Hematopoietic multipotent progenitor cell treated with erythropoietin and hydrocortisone succinate and interleukin-3 and kit ligand, for 4 days (in vitro differentiated cells): ENCODE results near the gene ARHGAP20.

Experiments
- DNase-seq: peaks from one replicate; pipeline ENCODE4 v3.0.0-alpha.2; 2015

The ARHGAP20 gene, protein sequence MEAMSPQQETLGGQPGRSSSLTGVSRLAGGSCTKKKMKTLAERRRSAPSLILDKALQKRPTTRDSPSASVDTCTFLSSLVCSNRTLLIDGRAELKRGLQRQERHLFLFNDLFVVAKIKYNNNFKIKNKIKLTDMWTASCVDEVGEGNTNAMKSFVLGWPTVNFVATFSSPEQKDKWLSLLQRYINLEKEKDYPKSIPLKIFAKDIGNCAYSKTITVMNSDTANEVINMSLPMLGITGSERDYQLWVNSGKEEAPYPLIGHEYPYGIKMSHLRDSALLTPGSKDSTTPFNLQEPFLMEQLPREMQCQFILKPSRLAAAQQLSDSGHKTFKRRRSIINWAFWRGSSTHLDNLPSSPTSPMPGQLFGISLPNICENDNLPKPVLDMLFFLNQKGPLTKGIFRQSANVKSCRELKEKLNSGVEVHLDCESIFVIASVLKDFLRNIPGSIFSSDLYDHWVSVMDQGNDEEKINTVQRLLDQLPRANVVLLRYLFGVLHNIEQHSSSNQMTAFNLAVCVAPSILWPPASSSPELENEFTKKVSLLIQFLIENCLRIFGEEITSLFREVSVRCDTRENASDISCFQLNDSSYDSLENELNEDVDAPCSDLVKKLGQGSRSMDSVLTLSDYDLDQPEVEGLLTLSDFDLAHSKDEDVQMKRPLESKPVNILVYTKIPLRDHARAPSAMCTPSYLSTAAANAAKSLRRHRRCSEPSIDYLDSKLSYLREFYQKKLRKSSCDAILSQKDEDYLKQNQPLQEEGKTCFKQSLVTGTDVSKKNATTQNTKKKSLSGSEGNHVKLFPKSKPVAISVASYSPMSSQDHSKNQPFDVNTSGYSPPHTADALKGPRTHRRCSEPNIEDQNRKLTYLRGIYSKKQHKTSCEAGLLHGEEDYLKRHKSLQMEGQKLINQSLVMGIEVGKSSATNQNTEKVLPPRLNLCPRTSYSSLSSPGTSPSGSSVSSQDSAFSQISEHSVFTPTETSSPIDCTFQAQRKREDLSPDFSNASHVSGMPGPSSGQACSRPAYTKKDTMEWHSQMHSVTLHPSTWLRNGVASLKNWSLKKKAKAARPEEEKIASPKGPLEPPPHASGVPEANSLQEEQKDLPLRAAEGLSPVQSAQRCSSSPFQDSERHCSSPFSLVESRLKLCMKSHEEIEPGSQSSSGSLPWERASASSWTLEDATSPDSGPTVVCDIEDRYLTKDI

DNA sequence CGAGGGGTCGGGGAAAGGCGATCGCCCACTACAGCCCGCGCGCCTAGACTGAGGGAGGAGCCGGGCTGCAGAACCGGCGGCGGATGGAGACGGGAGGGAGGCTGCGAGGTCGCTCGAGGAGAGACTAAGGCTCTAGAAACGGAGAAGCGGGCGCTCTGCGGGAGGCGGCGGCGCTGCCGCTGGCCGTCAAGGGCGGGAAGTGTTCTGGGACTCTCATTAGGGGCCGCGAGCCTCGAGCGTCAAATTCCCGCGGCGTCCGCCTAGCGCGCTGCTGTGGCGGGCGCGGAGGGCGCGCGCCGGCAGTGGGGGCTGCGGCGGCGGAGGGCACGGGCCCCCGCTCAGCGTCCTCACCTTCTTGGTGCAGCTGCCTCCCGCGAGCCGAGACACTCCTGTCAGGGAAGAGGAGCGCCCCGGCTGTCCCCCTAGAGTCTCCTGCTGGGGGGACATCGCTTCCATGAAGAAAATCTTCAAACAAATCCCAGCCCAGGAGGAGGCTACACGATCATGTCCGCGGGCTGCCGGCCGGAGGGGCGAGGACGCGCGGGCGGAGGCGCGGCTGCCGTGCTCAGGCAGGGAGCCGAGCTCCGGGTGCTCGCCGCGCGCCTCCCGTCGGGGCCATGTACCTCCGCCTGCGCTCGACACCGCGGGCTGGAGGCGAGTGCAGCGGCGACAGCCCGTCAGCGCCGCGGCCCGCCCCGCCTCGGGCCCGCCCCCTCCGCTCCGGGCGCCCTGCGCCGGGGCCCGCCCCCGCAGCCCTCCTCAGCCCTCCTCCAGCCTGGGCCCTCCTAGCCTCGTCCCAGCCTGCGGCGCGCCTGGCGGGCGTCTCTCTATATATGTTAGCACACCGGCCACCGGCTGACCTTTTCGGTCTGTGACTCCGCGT lies at the start of gene ARHGAP20:
Gene ARHGAP20 (minus strand): TSS at position 662 of the 883 bp plus-strand sequence. CDS start 206 bp downstream, at position 456.
- DNase-seq, result peak; percentile 79

DNA sequence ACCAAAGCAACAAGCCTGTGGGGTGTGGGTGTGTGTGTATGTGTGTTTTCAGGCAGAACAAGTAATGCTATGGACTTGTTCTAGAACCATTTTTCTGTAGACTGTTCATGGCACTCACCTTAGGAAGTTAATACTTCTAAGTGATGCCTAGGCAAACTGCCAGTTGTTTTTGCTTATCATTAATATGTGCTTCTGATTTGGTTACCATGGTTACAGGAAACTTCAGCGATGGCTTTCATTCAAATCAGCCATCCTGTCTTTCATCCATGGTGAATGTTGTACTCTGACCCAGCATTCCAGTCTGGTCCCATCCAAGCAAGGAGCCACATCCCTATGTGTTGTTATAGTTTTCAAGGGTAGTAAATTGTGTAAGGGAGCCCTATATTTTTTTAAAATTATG lies 49.8 kb upstream of the ARHGAP20 start:
- DNase-seq, result no peak

DNA sequence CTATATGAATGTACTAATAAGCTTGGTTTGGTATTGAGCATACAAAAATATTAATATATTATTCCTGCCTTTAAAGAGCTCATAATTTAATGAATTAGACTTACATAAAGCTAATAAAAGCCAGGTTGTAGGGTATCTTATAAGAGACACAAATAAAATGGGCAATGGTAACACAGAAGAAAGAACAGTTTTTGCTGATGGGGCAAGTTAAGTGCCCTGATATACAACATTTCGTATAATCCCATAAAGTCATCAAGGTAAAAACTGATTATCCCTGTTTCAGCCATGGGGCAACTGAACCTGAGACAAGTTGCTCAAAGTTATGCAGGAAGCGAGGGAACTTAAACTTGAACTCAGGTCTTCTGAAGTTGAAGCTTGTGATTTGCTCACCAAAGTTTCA lies 48.9 kb upstream of the ARHGAP20 start:
- no peak for DNase-seq

DNA sequence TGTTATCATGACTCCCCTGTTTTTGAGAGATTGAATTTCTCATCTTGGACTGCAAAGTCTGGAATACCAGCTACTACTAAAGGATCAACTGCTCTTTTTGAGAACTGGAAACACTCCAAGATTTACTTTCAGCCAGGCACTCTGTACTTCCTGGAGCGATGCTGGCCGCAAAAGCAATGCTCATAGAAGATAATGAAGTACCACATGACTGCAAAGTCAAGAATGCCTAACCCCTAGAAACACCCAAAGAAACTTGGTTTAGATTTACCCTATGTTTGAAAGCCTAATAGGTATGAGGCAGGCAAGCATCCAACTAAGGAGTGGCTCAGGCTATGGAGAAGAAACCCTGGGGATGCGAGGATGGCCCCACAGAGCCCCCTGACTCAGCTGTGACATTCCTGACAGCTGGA lies 47.7 kb upstream of the ARHGAP20 start:
- DNase-seq, result peak; percentile 56

DNA sequence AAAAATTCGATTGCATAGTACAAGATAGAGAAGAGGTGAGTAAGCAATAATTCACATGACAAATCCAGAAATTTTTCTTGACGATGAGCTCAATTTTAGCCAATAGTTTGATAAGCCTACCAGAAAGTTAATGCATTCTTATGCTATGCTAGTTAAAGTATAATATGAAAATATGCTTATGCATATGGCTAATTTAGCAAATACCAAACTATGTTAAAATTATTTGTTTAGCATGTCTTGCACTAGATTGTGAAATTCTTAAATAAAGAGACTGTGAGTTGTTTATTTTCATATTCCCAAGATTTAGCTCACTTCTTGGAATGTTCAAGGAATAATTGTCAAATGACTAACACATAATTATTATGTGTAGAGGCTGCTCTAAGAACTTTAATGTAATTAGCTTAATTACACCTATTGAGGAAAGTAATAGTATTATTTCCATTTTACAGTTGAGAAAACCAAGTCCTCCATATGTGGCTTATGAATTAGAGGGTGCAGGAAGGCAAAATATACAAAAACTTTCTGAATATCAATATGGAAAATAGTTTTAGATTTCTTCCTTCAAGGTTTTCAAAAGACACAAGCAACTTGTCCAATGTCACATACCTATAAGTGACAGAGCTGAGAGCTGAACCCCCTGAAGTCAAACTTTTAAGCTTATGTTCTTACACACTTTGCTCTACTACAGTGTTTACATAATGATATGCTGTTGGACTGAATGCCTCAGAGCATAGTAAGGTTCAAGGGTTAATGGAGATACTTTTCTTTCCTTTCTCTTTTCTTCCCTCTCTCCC lies 45.9 kb upstream of the ARHGAP20 start:
- DNase-seq, result no peak

- no peak for DNase-seq
Observed at GRCh38 chr11:110757066-110757465, 44.8 kb upstream of the ARHGAP20 start.

GRCh38 chr11:110755941-110756340 lies 43.7 kb upstream of the ARHGAP20 start:
- DNase-seq, result no peak

GRCh38 chr11:110752890-110753289 lies 40.7 kb upstream of the ARHGAP20 start:
- DNase-seq, result no peak

GRCh38 chr11:110750100-110750499 lies 37.9 kb upstream of the ARHGAP20 start:
- DNase-seq, result no peak

DNA sequence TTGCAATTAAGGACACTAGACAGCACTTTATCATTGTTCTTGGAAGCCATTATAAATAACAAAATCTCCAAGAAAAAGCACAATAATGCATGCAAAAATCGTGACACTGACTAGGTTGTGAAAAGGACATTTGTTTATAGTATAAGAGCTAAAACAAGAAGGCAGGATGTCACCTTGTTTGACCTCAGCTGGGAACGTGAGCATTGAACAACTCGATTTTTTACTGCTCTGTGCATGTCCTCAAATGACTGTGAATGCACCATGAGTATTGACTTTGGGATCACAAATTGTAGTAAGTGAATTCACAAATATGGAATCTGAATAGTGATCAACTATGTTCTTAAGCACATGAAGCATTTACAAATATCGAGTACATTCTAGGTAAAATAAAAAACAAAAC lies 35.3 kb upstream of the ARHGAP20 start:
- no peak for DNase-seq

- DNase-seq, result peak; percentile 4
Observed at GRCh38 chr11:110738641-110739040, 26.4 kb upstream of the ARHGAP20 start.

- no peak for DNase-seq
Observed at GRCh38 chr11:110737593-110737992, 25.4 kb upstream of the ARHGAP20 start.

DNA sequence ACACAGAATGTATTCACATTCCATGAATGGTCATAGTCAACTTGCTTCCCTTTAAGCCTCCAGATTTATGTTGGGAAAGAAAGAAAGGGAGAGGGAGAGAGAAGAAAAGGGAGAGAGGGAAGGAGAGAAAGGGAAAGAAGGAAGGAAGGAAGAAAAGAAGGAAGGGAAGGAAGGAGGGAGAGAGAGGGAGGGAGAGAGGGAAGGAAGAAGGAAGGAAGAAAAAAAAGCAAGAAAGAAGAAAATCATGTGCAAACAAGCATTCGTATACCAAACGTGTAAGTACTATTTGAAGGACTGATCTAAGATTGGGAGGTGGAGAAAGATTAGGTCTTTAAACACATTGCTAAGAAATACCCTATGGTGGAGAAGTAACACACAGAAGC lies 23.9 kb upstream of the ARHGAP20 start:
- no peak for DNase-seq

DNA sequence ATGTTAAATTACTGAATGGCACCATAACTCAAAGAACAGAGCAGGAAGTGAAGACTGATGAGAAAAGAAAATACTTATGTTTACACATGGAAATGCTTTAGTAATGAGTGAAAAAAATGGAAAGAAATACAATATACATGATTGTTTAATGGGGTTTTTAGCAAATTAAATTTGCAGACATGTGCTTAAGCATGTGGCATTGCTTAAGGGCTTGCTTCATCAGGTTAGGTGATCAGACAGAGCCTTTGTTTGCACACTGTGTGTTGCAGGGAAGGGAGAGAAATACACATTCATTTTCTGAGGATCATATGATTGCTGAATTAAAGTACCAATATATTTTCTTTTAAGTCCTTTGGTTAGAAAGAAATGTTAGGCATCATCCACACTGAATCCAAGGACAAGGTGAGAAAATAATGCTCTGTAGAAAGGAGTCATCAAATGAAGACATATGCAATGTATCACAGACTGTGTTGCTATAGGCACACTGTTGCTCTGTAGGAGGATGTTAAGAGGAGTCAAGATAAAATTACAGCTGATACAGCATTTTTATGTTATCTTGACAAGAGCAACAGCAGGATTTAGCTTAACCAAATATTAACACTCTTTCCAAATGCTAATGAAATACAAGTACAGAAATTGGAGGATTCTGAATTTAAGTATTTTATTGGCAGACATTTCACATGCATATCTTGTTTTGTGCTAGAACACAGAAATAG lies 23.4 kb upstream of the ARHGAP20 start:
- no peak for DNase-seq

GRCh38 chr11:110734790-110735189 lies 22.6 kb upstream of the ARHGAP20 start:
- DNase-seq, result no peak

DNA sequence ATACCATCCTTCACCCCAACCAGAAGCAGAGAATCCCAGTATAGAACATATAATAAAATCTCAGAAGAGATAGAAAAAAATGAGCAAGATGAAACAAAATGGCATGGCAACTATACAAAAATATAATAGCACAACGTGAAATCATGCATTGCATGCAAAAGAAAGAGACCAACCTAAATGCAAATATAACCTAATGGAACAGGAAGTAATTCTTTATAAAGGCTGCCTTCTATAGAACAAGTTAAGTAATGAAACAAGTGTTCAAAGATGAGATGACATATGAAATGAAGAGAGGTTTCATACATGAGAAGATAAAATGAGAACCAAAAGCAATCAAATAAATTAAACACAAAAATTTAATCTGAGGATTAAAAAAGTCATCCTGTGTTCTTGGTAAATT lies 18.5 kb upstream of the ARHGAP20 start:
- DNase-seq, result no peak

- DNase-seq, result no peak
Observed at GRCh38 chr11:110728883-110729282, 16.6 kb upstream of the ARHGAP20 start.

- DNase-seq, result no peak
Observed at GRCh38 chr11:110728476-110728875, 16.2 kb upstream of the ARHGAP20 start.

- no peak for DNase-seq
Observed at GRCh38 chr11:110724358-110724757, 12.1 kb upstream of the ARHGAP20 start.

DNA sequence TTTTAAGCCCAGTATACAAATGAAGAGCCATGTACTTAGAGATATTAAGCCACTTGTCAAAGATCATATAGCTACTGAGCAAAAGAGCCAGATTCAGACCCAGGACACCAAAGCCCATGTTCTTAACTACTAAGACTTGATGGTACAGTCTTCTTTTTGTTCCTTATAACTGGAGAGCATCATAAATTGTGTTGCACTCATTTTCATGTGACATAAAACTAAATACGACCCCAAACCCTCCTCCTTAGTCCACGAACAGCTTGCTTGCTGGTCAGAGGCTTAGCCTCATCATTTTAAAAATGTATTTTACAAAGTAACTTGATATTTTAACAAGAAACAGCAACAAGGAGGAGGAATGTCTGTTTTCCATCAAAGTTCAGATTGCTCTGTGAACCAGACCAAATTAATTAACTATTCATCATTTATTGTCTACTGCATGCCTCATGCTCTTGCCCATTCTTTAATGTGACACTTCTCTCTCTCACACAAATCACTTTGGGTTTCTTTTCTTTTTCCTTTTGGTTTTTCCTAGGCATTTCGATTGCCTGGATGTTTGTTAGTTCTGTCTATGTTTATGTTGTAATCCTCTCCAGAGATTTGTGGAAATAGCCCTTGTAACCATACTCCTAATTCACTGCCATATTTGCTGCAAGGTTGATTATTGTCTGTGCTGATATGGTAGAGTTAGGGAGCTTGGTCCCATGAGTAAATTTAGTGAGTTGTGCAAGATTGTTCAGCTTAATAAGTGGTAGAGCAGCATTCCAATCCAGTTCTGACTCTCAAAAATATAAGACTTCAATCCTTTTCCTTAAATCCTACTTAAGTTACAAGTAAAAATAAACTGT lies 8.4 kb upstream of the ARHGAP20 start:
- DNase-seq, result no peak
